Mucosa of descending colon (tissue), 3 donors: ENCODE measurements around the gene ZMYM5. TPM values are rescaled to one million over a fixed set of nuclear protein-coding genes. Genes with fewer than 3 reads are reported as not detected.
"Not testable (repeated sequence)": the region's sequence is repeated elsewhere in the genome, so short reads cannot be mapped to it uniquely, and the experiment has no call there.

ENCODE experiments used
- ATAC-seq: fragments of 200-7000 bp; cut with Tn5 transposase; one replicate; pipeline ENCODE4 v1.9.1; 2020; ENCODE audit warnings: mild to moderate bottlenecking, moderate library complexity
- DNase-seq, 3 donors: peaks; one replicate each; pipeline ENCODE4 v3.0.0-alpha.2; 2020
- H3K36me3 ChIP-seq: fragments of 200-600 bp; one replicate; pipeline ENCODE4 v1.8.0; 2021; ENCODE audit warnings: low read depth, mild to moderate bottlenecking
- H3K4me1 ChIP-seq: fragments of 200-600 bp; one replicate; pipeline ENCODE4 v1.8.0; 2021; ENCODE audit warnings: low read depth, mild to moderate bottlenecking
- H3K4me3 ChIP-seq: fragments of 200-600 bp; one replicate; pipeline ENCODE4 v1.8.0; 2021; ENCODE audit warnings: mild to moderate bottlenecking
- H3K9me3 ChIP-seq: fragments of 200-600 bp; one replicate; pipeline ENCODE4 v1.8.0; 2021; ENCODE audit warnings: mild to moderate bottlenecking
- intact Hi-C, 2 donors: fragments of 100-400 bp; cut with DNase I in 1 of 2; cut with micrococcal nuclease in 1 of 2; formaldehyde crosslinking; loops; one replicate each; pipeline versions ENCODE4 v1.11.0 to v1.11.1; 2022; cut with DNase I, micrococcal nuclease
- total RNA-seq, 3 donors: library from RNA; stranded (reverse); fragmentation: NEBNext Ultra II Directional in 2 of 3; extraction: Animal tissue kit (Norgen Biotek cat#: 25700) in 2 of 3; gene quantifications; one replicate each; pipeline versions ENCODE4 v1.2.1 to v1.2.4, GENCODE V29; 2021 to 2023
- TF ChIP-seq, protein P1 (sequence below): fragments of 200-600 bp; IDR thresholded peaks from one replicate; pipeline ENCODE4 v1.8.0; 2022; ENCODE audit warnings: antibody characterized with exemption, mild to moderate bottlenecking
- donor health status: DM: no; HTN: no; CAD: no; lungs with moderate emphysema.
- donor health status: DM: no; HTN: no; CAD: no.
- donor health status: DM: no; HTN: yes; CAD: no.

The ZMYM5 gene
- total RNA-seq, 3 donors from 2014 or later, result 7.4 to 13.9 (median 9.2) TPM

DNA sequence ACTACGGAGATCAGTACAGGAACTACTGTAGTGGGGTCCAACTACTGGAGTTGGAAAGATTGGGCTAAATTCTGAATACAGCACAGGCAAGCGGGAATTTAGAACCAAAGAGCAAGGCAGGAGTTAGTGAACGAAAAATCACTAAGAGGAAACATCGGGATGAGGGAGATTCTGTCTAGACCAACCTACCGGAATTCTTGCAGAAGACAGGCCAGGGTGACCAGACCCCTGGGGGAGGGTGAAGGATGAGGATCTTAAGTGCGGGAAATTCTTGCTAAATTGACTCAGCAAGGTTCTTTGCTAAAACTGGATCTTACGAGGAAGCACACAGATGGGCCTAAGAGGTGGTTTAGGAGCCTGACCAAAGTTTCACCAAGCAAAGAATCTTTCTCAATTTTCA lies 67.5 kb downstream of the ZMYM5 start:
- Histone ChIP-seq H3K9me3 (no peaks in the 10 kb centered on the region), H3K4me3 (no peak overlapping the region), H3K4me1 (no peaks in the 10 kb centered on the region), H3K36me3 (no peaks in the 10 kb centered on the region)
- TF ChIP-seq, protein P1, sequence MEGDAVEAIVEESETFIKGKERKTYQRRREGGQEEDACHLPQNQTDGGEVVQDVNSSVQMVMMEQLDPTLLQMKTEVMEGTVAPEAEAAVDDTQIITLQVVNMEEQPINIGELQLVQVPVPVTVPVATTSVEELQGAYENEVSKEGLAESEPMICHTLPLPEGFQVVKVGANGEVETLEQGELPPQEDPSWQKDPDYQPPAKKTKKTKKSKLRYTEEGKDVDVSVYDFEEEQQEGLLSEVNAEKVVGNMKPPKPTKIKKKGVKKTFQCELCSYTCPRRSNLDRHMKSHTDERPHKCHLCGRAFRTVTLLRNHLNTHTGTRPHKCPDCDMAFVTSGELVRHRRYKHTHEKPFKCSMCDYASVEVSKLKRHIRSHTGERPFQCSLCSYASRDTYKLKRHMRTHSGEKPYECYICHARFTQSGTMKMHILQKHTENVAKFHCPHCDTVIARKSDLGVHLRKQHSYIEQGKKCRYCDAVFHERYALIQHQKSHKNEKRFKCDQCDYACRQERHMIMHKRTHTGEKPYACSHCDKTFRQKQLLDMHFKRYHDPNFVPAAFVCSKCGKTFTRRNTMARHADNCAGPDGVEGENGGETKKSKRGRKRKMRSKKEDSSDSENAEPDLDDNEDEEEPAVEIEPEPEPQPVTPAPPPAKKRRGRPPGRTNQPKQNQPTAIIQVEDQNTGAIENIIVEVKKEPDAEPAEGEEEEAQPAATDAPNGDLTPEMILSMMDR, result no peak
- intact Hi-C loops, result no loop called here
- DNase-seq, result no peak
- ATAC-seq, result no peak

DNA sequence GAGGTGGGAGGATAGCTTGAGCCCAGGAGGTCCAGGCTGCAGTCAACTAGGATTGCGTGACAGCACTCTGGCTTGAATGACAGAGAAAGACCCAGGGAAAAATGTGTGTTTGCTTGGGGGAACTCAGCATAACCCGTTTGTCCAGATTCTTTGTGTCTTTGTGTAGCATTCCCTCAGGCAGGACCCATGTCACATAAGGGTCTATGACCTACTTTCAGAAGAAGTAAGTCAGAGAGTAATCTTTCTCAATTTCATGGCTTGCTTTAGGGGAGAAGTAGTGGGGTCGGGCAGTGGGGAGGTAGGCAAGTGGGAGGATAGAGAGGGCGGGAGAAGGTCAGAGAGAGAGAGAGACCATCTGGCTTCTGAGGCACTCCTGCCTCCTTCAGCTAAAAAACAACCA lies 68.8 kb downstream of the ZMYM5 start:
- DNase-seq (peak in 1 of 3 donors; percentile 3), ATAC-seq (no peak)

DNA sequence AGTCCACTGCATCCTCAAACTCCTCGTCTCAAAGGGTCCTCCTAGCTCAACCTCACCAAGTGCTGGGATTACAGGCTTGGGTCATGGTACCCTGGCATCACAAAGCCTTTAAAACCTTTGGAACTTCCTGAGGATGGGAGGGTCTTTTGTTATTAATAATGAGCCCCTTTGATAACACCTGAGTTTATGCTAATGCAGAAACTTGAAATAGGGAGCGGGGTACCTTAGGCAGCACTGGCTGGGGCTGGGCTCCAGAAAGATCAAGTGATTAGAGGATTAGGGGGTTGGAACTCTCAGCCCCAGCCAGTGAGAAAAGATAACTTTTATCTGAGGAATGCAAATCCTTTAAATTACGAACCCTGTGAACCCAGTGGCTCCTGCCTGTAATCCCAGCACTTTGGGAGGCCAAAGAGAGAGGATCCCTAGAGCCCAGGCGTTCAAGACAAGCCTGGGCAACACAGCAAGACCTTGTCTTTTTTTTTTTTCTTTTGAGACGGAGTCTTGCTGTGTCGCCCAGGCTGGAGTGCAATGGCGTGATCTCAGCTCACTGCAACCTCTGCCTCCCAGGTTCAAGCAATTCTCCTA lies 71.4 kb downstream of the ZMYM5 start:
- no peak overlapping the region for H3K4me3 ChIP-seq
- H3K4me1 ChIP-seq, result no peaks in the 10 kb centered on the region
- intact Hi-C loops, result no loop called here
- no peaks in the 10 kb centered on the region for H3K9me3 ChIP-seq
- H3K36me3 ChIP-seq, result no peaks in the 10 kb centered on the region
- DNase-seq (no peak), ATAC-seq (no peak)
- TF ChIP-seq, protein P1, result no peak

More for the DNA sequence above, 68.8 kb downstream of the ZMYM5 start:
- intact Hi-C loops, result no loop called here
- no peak overlapping the region for H3K4me3 ChIP-seq
- no peaks in the 10 kb centered on the region for H3K9me3 ChIP-seq
- no peaks in the 10 kb centered on the region for H3K4me1 ChIP-seq
- H3K36me3 ChIP-seq, result no peaks in the 10 kb centered on the region
- TF ChIP-seq, protein P1, result no peak

DNA sequence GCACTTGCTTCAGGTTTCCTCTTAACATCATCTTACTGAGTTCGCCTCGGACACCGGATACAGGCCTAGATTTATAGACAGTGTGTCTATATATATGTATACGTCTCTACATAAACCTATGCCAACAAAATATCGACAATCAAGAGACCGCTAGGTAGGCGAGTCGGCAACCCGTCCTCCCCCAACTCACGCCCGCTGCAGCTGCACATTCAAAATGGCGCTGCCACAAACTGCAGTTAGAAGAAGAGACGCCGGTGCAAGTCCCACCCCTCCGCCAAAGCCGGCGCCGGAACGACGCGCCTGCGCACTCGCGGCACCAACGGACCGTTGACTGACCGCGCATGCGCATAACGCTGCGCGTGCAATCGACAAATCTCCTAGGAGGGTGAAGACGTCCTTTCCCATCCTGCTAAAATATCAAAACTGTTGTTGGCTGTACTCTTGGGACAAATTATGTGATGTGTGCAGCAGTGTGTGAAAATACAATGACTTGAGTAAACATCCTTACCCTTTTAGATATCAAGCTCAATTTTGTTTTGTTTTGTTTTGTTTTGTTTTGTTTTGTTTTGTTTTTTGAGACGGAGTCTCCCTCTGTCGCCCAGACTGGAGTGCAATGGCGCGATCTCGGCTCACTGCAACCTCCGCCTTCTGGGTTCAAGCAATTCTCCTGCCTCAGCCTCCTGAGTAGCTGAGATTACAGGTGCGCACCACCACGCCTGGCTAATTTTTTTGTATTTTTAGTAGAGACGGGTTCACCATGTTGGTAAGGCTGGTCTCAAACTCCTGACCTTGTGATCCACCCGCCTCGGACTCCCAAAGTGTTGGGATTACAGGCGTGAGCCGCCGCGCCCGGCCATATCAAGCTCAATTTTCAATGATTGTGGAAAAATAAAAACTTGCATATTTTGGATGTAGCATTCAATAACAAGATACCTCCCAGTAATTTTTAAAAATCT lies 80.4 kb downstream of the ZMYM5 start, which contains the start of gene PSPC1:
Gene PSPC1 (minus strand): TSS at position 219 of the 956 bp plus-strand sequence. CDS start 188 bp downstream, at position 31.
- peak within 1 kb of the TSS; percentile 96 for H3K4me3 ChIP-seq
- H3K36me3 ChIP-seq, H3K9me3 ChIP-seq, intact Hi-C loops: not testable (repeated sequence)
- H3K4me1 ChIP-seq, result peaks cover 11% of the 10 kb centered on the region
- ATAC-seq (peak; percentile 97), DNase-seq (peak; percentile 93 to 97 (median 96))

DNA sequence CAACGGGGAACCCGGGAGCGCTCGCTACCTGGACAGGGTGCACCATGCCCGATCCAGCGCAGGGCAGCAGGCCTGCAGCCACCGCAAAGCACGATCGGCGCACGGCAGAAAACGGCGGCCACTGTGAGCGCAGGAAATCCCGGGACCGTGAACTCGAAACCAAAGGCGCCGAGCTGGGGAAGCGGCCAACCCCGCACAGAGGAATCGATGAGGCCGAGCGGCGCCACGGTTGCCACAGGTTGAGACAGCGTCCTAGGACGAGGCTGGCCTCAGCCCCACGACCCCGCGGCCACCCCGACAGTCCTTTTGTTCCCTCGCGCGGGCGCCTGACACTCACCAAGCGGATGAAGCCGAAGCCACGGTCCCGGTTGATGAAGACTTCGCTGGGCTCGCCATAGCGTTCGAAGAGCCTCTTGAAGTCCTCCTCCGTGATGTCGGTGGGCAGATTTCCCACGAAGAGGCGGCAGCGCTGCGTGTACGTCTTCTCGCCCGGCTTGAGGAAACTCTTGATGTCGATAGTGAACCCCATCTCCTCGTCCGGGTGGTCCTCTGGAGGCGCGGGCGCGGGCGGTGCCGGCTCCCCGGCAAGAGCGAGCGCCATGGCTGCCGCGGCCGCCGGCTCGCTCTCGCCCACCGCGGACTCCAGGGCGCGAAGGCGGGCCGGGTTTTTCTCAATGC lies 81.3 kb downstream of the ZMYM5 start:
- peak; percentile 76 for ATAC-seq

More for the DNA sequence above, 81.3 kb downstream of the ZMYM5 start:
- intact Hi-C loops, result no loop called here
- Histone ChIP-seq H3K4me1 (peaks cover 11% of the 10 kb centered on the region), H3K4me3 (peak overlapping the region; percentile 96), H3K9me3 (no peaks in the 10 kb centered on the region), H3K36me3 (no peaks in the 10 kb centered on the region)
- TF ChIP-seq, protein P1, result no peak
- peak; percentile 72 to 79 (median 74) for DNase-seq
